WERI-Rb-1 (cell line): Measurements from ENCODE around the gene C16orf95.
A peak's percentile ranks its signal among the peaks of the same experiment; 100 is the strongest.

Source experiments
- DNase-seq: peaks from one replicate; pipeline ENCODE4 v3.0.0-alpha.2; 2020
- H3K27ac ChIP-seq: fragments of 250-450 bp; sonication (Bioruptor Pico); 2 replicates; pipeline ENCODE4 v1.5.1; 2020; ENCODE audit warnings: mild to moderate bottlenecking, moderate library complexity
- H3K27me3 ChIP-seq: fragments of 250-450 bp; sonication (Bioruptor Pico); 2 replicates; pipeline ENCODE4 v1.5.1; 2021; ENCODE audit warnings: mild to moderate bottlenecking, low read depth, moderate library complexity; ENCODE audit not compliant: insufficient read depth, severe bottlenecking
- H3K36me3 ChIP-seq: fragments of 250-450 bp; sonication (Bioruptor Pico); 2 replicates; pipeline ENCODE4 v1.5.1; 2020; ENCODE audit warnings: mild to moderate bottlenecking, moderate library complexity
- H3K4me3 ChIP-seq: 2 replicates; pipeline ENCODE4 v1.5.1; 2011; ENCODE audit warnings: low read depth, mild to moderate bottlenecking, control low read depth, low read length
- H3K9me3 ChIP-seq: fragments of 250-450 bp; sonication (Bioruptor Pico); 2 replicates; pipeline ENCODE4 v1.5.1; 2021; ENCODE audit warnings: mild to moderate bottlenecking, moderate library complexity; ENCODE audit not compliant: severe bottlenecking
- CTCF ChIP-seq: IDR thresholded peaks from 2 replicates; pipeline ENCODE4 v1.5.1; 2011; ENCODE audit warnings: low read depth, mild to moderate bottlenecking, control low read depth, inconsistent platforms, low read length

C16orf95 gene

GRCh38 chr16:87356491-87356853 is 39.3 kb upstream of the C16orf95 start:
- Histone ChIP-seq H3K27me3 (no peaks in the 10 kb centered on the region), H3K27ac (peak overlapping the region; percentile 20; the same call in 1 of the 2 replicates), H3K36me3 (peaks cover 23% of the 10 kb centered on the region), H3K4me3 (no peak overlapping the region), H3K9me3 (no peaks in the 10 kb centered on the region)
- no peak for TF ChIP-seq CTCF
- no peak for DNase-seq

GRCh38 chr16:87353613-87354012 is 36.4 kb upstream of the C16orf95 start:
- H3K4me3 ChIP-seq: no peak overlapping the region
- peaks cover 11% of the 10 kb centered on the region for H3K36me3 ChIP-seq
- no peaks in the 10 kb centered on the region for H3K27me3 ChIP-seq
- TF ChIP-seq CTCF: no peak
- DNase-seq: no peak
- H3K9me3 ChIP-seq: no peaks in the 10 kb centered on the region
- H3K27ac ChIP-seq: peak overlapping the region; percentile 98

- TF ChIP-seq CTCF: peak; percentile 29; the same call in 1 of the 2 replicates
- peak; percentile 61 for DNase-seq
- peaks cover 9% of the 10 kb centered on the region for H3K36me3 ChIP-seq
Measured at GRCh38 chr16:87352818-87353217, 35.6 kb upstream of the C16orf95 start.

GRCh38 chr16:87351320-87351698 is 34.1 kb upstream of the C16orf95 start:
- Histone ChIP-seq H3K27ac (peak overlapping the region; percentile 98), H3K4me3 (peak overlapping the region; percentile 28), H3K36me3 (peaks cover 7% of the 10 kb centered on the region), H3K27me3 (no peaks in the 10 kb centered on the region), H3K9me3 (no peaks in the 10 kb centered on the region)
- no peak for TF ChIP-seq CTCF
- peak; percentile 89 for DNase-seq

More at GRCh38 chr16:87352818-87353217, 35.6 kb upstream of the C16orf95 start:
- peak overlapping the region; percentile 98 for H3K27ac ChIP-seq
- no peak overlapping the region; the same call in 1 of the 2 replicates for H3K4me3 ChIP-seq
- H3K27me3 ChIP-seq: no peaks in the 10 kb centered on the region
- H3K9me3 ChIP-seq: no peaks in the 10 kb centered on the region

GRCh38 chr16:87350681-87351319 is 33.6 kb upstream of the C16orf95 start:
- H3K27ac ChIP-seq: peak overlapping the region; percentile 98
- no peaks in the 10 kb centered on the region for H3K27me3 ChIP-seq
- peaks cover 7% of the 10 kb centered on the region for H3K36me3 ChIP-seq
- peak; percentile 58 for DNase-seq
- H3K4me3 ChIP-seq: peak overlapping the region; percentile 28
- no peak for TF ChIP-seq CTCF
- H3K9me3 ChIP-seq: no peaks in the 10 kb centered on the region

- no peaks in the 10 kb centered on the region for H3K27me3 ChIP-seq
- H3K4me3 ChIP-seq: no peak overlapping the region
- DNase-seq: no peak
- peak overlapping the region; percentile 98 for H3K27ac ChIP-seq
- H3K36me3 ChIP-seq: peaks cover 7% of the 10 kb centered on the region
- H3K9me3 ChIP-seq: no peaks in the 10 kb centered on the region
- no peak for TF ChIP-seq CTCF
Measured at GRCh38 chr16:87350031-87350430, 32.8 kb upstream of the C16orf95 start.
